ENCODE results near the gene B3GNT8.

- TF ChIP-seq CTCF (conservative IDR thresholded peaks at IDR 0.05) (no peak), EZH2 (IDR thresholded peaks at IDR 0.05; ENCODE audit: low read depth) (no peak)
Observed at GRCh38 chr19:41399525-41399924, 27.6 kb downstream of the B3GNT8 start.

Measured in PC-9 (cell line).